Suprapubic skin (tissue), 4 donors: ENCODE results near the gene MLYCD.

Source experiments
- CTCF ChIP-seq, 2 donors: fragments of 200-600 bp in 1 of 2; fragments of 450-650 bp in 1 of 2; sonication (generic) in 1 of 2; IDR thresholded peaks; one replicate each; pipeline ENCODE4 v1.5.1; 2016 to 2019; ENCODE audit warnings: antibody characterized with exemption in 2 of 2, mild to moderate bottlenecking in 1 of 2, moderate library complexity in 1 of 2
- EP300 ChIP-seq: sonication (generic); formaldehyde crosslinking; IDR thresholded peaks from one replicate; pipeline ENCODE4 v1.6.1; 2017; ENCODE audit warnings: antibody characterized with exemption
- POLR2AphosphoS5 ChIP-seq, 3 donors: sonication (generic); formaldehyde crosslinking; IDR thresholded peaks; one replicate each; pipeline ENCODE4 v1.6.1; 2017; ENCODE audit warnings: antibody characterized with exemption in 3 of 3

- TF ChIP-seq CTCF (IDR thresholded peaks at IDR 0.05) (peak in 1 of 2 donors; percentile 72), EP300 (no peak), POLR2AphosphoS5 (IDR thresholded peaks at IDR 0.05) (no peak)
These were observed 57.7 kb downstream of the MLYCD start for GRCh38 chr16:83956336-83957289.
